Left kidney (tissue), 8 donors: ENCODE measurements around the gene FBXO15. TPM values are rescaled to one million over a fixed set of nuclear protein-coding genes. Genes with fewer than 3 reads are reported as not detected.
A peak's percentile ranks its signal among the peaks of the same experiment; 100 is the strongest.

Experiments used
- DNase-seq: peaks from one replicate; pipeline ENCODE4 v3.0.0-alpha.2; 2013
- long read RNA-seq, 8 donors: transcript quantifications; one replicate each; lab custom pipeline, GENCODE V29; 2026
- polyA plus RNA-seq: library from polyadenylated mRNA; unstranded; fragments of 120-200 nt; gene quantifications from one replicate; pipeline ENCODE4 v1.2.1, GENCODE V29; 2013; ENCODE audit not compliant: insufficient read length

FBXO15 gene, protein sequence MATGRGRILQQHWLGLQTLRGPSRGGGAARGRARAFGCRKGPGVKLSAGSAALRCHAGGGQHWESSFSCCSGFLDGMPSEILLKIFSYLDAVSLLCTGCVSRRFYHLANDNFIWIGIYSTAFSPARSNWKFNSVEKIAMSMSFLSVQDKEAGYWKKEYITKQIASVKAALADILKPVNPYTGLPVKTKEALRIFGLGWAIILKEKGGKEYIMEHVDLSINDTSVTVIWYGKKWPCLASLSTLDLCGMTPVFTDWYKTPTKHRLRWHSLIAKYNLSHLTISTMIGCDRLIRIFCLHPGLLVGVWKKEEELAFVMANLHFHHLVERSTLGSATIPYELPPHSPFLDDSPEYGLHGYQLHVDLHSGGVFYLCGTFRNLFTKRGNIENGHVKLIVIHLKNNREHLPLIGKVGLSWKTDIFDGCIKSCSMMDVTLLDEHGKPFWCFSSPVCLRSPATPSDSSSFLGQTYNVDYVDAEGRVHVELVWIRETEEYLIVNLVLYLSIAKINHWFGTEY
- 6.5 TPM for polyA plus RNA-seq
- long read RNA-seq, donor 1, partial matches to known transcripts: 0 of 1 reads
- long read RNA-seq, donor 1, other reads (novel, unspliced or antisense): 0 of 1 reads
- long read RNA-seq, donor 2, partial matches to known transcripts: 0 of 2 reads
- long read RNA-seq, donor 2, other reads (novel, unspliced or antisense): 0 of 2 reads
- long read RNA-seq, donor 3, partial matches to known transcripts: 0 of 2 reads
- long read RNA-seq, donor 3, other reads (novel, unspliced or antisense): 0 of 2 reads
- long read RNA-seq, donor 4: 0 reads
- long read RNA-seq, donor 5, partial matches to known transcripts: 0 of 2 reads
- long read RNA-seq, donor 5, other reads (novel, unspliced or antisense): 0 of 2 reads
- long read RNA-seq, donor 6: 0 reads
- long read RNA-seq, donor 7, partial matches to known transcripts: 0 of 1 reads
- long read RNA-seq, donor 7, other reads (novel, unspliced or antisense): 0 of 1 reads
- long read RNA-seq, donor 8, partial matches to known transcripts: 0 of 2 reads
- long read RNA-seq, donor 8, other reads (novel, unspliced or antisense): 0 of 2 reads

DNA sequence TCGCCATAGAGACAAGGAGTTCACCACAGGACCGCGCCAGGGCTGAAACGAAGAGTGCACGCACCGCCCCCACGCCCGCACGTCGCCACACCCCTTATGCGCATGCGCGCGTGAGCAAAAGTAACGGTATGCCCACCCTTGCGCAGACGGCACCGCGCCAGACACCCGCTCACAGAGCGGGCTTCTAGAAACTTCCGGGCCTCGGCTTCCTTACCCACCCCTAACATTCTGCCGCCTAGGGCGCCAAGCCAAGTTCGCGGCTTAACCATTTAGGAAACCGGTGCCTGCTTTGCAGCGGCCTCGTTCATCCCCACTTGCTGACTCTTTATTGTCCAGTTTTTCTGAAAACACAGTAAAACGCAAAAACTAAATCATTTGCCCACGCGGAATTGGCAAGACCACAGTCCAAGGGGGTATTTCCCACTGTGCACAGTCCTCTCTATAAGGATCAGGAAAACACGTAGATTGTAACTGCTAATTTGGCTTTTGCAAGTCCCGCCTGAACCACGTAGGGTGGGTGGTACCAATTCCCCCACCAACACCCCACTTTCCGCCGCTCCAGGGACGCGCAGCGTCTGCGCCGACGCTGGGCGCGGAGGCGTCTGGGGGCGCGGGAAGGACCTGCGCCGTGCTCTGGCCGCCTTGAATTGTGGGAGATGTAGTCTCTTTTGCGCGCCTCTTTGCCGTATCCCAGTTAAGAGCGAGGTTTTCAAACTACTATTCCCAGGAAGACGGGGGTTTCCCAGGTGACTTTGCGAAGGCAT is at the start of gene FBXO15, which contains the start of gene TIMM21:
TSS of gene FBXO15 (minus strand) at position 56 of the 764 bp plus-strand sequence. CDS start at position 7, 49 bp downstream.
TSS of gene TIMM21 (plus strand) at position 745 of the 764 bp plus-strand sequence. CDS start 286 bp downstream, outside the sequence.
- DNase-seq: peak; percentile 95

- DNase-seq: peak; percentile 74
These were observed 48.8 kb upstream of the FBXO15 start for GRCh38 chr18:74196220-74197119.

DNA sequence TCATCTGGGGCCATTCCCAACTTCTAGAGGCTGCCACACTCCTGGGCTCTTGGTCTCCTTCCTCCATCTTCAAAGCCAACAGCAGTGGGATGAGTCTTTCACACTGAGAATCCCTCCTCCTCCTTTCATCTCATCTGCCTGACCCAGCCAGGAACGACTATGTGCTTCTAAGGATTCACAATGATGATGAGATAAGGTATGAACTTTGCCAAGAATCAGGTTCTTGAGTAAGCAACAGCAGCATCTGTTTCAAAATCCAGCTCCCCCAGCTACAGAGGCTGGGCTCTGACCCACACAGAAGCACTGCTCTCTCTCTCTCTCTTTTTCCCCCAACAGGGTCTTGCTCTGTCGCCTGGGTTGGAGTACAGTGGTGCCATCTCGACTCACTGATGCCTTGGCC is 47.1 kb upstream of the FBXO15 start:
- DNase-seq: no peak

DNA sequence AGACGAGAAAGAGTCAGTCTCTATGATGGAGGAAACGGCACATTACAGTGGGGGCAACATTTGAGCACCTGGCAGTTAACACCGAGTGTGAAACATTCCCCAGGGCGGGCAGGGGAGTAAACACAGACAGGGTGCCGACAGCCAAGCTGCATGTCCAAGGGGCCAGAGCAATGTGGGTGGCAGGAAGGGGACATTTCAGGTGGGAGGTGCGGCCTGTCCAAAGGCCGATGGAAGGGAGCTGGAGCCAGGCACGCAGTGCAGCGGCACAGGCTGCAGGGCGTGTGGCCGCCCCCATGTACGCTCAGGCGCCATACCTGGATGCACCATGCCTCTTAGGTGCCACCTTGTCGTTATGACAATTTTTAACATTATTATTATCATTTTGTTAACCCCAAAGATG is 43.9 kb upstream of the FBXO15 start:
- no peak for DNase-seq

- no peak for DNase-seq
These were observed 42.5 kb upstream of the FBXO15 start for GRCh38 chr18:74190086-74190485.

GRCh38 chr18:74186661-74187060 is 39.0 kb upstream of the FBXO15 start:
- no peak for DNase-seq

GRCh38 chr18:74185860-74186259 is 38.2 kb upstream of the FBXO15 start:
- no peak for DNase-seq

- DNase-seq: no peak
These were observed 37.2 kb upstream of the FBXO15 start for GRCh38 chr18:74184875-74185274.

DNA sequence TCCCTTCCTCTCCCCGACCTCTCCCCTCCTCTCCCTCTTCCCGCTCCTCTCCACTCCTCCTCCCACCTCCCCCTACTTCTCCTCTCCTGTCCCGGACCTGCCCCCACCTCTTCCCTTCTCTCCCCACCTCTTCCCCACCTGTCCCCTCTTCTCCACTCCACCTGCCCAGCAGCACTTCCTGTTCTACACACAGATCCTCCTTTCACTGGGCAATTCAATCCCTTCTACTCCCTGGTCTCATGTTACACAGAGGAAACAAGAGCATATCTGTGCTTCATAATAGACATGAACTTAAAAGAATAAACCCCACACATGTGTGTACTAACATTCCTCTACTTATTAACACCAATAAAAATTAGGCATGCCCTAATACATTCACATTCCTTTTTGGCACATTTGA is 35.5 kb upstream of the FBXO15 start:
- DNase-seq: no peak

DNA sequence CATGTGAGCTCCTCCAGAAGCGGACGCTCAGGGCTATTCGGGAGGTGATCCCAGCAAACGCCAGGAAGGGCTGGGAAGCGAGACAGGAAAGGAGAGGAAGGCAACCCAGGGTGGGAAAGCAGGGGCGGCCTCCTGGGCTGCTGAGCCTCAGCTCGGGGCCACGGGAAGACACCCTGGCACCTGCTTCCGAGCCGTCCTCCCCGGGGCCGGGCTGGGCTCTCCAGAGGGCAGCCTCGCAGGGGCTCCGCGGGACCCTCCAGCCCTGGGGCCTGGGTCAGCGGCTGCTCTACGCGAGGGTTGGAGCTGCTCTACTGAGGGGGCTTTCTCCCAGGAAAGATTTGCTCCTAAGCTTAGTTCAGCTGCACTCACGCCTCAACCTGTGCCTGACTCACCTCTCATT is 34.7 kb upstream of the FBXO15 start:
- no peak for DNase-seq

DNA sequence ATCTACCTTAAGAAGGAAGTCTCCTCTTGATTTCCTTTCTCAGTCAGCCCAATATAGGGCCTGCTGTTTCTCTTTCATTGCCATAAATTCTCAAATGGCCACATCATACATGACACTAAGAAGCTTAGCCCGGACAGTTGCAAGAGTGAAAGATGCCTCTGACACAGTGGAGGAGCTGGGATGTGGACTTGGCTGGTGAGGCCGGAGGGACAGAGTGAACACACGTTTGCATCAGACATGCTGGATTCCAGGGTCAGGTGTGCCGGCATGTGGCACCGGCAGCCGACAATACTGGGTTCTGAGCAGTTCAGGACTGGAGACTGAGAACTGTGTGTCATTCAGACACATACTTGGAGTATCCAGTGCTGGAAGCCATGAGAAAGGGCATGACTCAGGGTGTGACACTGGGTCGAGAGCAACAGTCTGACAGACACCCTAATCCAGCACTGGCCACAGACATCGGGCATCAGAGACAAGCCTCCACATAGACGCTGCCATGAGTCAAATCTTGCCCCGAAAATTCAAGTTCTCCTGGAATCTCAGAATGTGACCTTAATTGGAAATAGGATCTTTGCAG is 32.1 kb upstream of the FBXO15 start:
- no peak for DNase-seq

DNA sequence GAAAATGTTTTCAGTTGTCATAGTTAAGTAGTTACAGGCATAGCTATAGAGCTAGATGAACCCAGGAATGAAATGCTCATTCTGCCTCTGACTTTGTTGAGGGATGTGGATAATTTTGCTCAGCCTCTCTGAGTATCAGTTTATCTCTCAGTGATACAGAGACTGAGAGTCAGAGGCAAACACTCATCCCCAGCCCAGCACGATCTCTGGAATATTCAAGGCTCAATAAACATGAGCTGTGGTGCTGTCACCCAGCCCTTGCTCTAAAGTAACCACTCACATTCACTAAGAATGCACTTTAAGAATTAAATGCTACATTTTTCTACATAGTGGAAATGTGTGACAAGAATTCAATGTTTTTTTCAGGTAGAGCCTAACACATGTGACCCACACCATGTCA is 31.2 kb upstream of the FBXO15 start:
- DNase-seq: no peak

- no peak for DNase-seq
These were observed 28.0 kb upstream of the FBXO15 start for GRCh38 chr18:74175658-74176057.

DNA sequence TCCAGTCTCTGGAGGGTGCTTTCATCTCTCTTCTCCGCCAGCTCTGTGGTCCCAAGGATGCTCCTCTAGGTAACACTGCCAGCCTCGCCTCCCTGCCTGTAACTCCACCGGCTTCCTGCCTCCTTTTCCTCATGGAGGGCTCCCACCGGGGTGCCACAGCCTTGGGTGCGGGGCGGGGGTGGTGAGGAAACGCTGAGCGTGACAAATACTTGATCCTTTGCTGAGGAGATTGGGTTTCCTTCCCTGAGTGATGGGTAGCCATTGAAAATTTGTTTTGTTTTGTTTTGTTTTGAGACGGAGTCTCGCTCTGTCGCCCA is 25.8 kb upstream of the FBXO15 start:
- DNase-seq: no peak

DNA sequence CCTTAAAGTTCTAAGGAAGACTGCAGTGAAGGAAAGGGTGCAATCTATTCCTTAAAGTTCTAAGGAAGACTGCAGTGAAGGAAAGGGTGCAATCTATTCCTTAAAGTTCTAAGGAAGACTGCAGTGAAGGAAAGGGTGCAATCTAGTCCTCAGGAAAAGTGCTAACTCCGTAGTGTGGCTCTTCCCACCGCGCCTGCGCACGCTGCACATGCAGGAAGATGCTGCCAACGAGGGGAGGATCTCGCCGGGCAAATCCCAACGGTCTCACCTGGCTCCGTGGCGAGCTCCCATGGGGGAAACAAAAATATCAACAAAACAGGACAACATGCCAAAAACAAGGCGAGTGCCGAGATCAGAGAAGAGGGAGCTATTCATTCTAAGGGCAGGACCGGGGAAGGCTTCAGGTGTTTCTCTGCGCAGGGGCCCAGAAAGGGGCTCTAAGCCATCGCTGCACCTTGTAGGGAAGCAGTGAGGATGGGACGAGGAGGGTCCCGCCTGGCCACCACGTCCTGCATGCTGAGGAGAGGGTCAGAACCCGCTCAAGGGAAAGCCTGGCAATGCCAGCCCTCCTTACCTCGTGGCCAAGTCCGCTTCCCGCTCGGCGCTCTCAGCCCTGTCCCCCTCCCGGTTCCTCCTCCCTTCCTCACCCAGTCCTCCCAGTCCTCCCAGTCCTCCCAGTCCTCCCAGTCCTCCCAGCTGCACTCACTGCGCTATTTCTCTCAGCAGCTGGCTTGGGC is 25.2 kb upstream of the FBXO15 start:
- no peak for DNase-seq

GRCh38 chr18:74171910-74172606 is 24.4 kb upstream of the FBXO15 start:
- DNase-seq: no peak

GRCh38 chr18:74166386-74166785 is 18.8 kb upstream of the FBXO15 start:
- DNase-seq: no peak

- DNase-seq: no peak
These were observed 15.5 kb upstream of the FBXO15 start for GRCh38 chr18:74163019-74163660.

GRCh38 chr18:74155276-74155675 is 7.6 kb upstream of the FBXO15 start:
- no peak for DNase-seq
